Sigmoid colon (tissue), 4 donors: ENCODE results near the gene AACS.
"Not testable (repeated sequence)": the region's sequence is repeated elsewhere in the genome, so short reads cannot be mapped to it uniquely, and the experiment has no call there.

Source experiments
- CTCF ChIP-seq, 4 experiments: fragments of 450-650 bp in 3 of 4; fragments of 200-600 bp in 1 of 4; IDR thresholded peaks; one replicate each; pipeline ENCODE4 v1.5.1; 2016 to 2019; ENCODE audit warnings: antibody characterized with exemption in 4 of 4, mild to moderate bottlenecking in 3 of 4, moderate library complexity in 2 of 4
- EP300 ChIP-seq, 4 donors: sonication (generic); formaldehyde crosslinking; IDR thresholded peaks; one replicate each; pipeline ENCODE4 v1.6.1; 2017; ENCODE audit warnings: antibody characterized with exemption in 4 of 4
- POLR2AphosphoS5 ChIP-seq, 4 donors: sonication (generic); formaldehyde crosslinking; IDR thresholded peaks; one replicate each; pipeline ENCODE4 v1.6.1; 2017; ENCODE audit warnings: antibody characterized with exemption in 4 of 4

- not testable (repeated sequence) for TF ChIP-seq EP300, CTCF, POLR2AphosphoS5 (IDR thresholded peaks at IDR 0.05)
These were observed 9.1 kb downstream of the AACS start for GRCh38 chr12:125074294-125074693.
